ENCODE results near the gene THEMIS2.
"Not testable (repeated sequence)": the region's sequence is repeated elsewhere in the genome, so short reads cannot be mapped to it uniquely, and the experiment has no call there.

- not testable (repeated sequence) for TF ChIP-seq CTCF (IDR thresholded peaks at IDR 0.05; ENCODE audit: insufficient read depth, low read length, poor library complexity, severe bottlenecking); EZH2phosphoT487 (conservative IDR thresholded peaks at IDR 0.05; ENCODE audit: low read length)
Measured at GRCh38 chr1:27871076-27871475, 1.3 kb upstream of the THEMIS2 start.

Data from SU-DHL-6 (cell line).